NCI-H460 (cell line): ENCODE data around the gene PANX3. TPM values are rescaled to one million over a fixed set of nuclear protein-coding genes. Genes with fewer than 3 reads are reported as not detected.
"Not testable (repeated sequence)": the region's sequence is repeated elsewhere in the genome, so short reads cannot be mapped to it uniquely, and the experiment has no call there.

ENCODE experiments used
- DNase-seq: peaks from one replicate; pipeline ENCODE4 v3.0.0-alpha.2; 2016; ENCODE audit warnings: low read depth; ENCODE audit errors: extremely low read depth
- polyA plus RNA-seq: library from polyadenylated mRNA; depleted of rRNA; stranded (reverse); fragments of >200 nt; gene quantifications from 2 replicates; pipeline ENCODE4 v1.2.3, GENCODE V29; 2014; cell fraction: nucleus; rRNA removed
- total RNA-seq: library from RNA; depleted of rRNA; stranded (reverse); fragments of >200 nt; shearing (Covaris generic); gene quantifications from 2 replicates; pipeline ENCODE4 v1.2.3, GENCODE V29; 2014; rRNA removed

The PANX3 gene, protein sequence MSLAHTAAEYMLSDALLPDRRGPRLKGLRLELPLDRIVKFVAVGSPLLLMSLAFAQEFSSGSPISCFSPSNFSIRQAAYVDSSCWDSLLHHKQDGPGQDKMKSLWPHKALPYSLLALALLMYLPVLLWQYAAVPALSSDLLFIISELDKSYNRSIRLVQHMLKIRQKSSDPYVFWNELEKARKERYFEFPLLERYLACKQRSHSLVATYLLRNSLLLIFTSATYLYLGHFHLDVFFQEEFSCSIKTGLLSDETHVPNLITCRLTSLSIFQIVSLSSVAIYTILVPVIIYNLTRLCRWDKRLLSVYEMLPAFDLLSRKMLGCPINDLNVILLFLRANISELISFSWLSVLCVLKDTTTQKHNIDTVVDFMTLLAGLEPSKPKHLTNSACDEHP
- not detected in 2 replicates for total RNA-seq
- polyA plus RNA-seq: not detected in 2 replicates

DNA sequence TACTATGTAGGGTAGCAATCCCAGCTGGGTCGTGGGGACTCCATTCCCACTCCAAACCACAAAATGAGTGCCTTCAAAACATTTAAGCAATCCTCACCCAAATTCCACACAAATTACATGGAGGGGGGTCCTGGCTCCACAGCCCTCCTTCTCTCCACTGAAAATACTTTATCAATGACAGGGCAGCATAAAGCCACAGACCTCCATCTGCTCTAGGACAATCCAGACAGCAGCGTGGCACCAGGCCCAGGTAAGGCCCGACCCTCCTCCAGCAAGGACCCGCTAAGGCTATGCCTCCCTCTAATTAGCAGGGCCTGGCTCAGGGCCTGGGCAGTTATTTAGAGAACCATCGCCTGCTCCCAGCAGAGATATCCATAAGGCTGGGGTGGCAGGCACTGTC lies at the start of gene PANX3:
Gene PANX3 (plus strand): TSS at position 365 of the 400 bp plus-strand sequence. CDS start 129 bp downstream, outside the sequence.
- DNase-seq: no peak

DNA sequence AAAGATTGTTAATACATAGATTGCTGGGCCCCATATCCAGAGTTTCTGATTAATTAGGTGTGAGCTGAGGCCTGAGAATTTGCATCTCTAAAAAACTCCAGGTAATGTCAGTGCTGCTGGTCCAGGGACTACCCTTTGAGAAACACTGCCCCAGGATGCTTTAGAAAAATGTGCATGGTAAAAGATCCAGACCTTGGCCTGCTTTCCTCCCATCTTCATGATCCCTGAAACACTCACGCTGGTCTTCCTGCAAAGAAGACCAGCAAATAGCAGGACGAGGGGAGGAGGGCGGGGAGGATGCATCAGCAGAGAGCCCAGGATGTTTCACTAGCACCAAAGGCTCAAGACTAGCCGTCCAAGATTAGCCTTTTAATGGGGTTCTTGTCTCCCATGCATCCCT lies 41.5 kb upstream of the PANX3 start, which contains the start of gene OR8A1:
Gene OR8A1 (plus strand): TSS at position 301 of the 400 bp plus-strand sequence. CDS start 123 bp downstream, outside the sequence.
- DNase-seq: no peak

DNA sequence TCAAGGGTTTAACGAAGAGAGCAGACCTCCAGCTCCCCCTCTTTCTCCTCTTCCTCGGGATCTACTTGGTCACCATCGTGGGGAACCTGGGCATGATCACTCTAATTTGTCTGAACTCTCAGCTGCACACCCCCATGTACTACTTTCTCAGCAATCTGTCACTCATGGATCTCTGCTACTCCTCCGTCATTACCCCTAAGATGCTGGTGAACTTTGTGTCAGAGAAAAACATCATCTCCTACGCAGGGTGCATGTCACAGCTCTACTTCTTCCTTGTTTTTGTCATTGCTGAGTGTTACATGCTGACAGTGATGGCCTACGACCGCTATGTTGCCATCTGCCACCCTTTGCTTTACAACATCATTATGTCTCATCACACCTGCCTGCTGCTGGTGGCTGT lies 41.1 kb upstream of the PANX3 start:
- DNase-seq: no peak

DNA sequence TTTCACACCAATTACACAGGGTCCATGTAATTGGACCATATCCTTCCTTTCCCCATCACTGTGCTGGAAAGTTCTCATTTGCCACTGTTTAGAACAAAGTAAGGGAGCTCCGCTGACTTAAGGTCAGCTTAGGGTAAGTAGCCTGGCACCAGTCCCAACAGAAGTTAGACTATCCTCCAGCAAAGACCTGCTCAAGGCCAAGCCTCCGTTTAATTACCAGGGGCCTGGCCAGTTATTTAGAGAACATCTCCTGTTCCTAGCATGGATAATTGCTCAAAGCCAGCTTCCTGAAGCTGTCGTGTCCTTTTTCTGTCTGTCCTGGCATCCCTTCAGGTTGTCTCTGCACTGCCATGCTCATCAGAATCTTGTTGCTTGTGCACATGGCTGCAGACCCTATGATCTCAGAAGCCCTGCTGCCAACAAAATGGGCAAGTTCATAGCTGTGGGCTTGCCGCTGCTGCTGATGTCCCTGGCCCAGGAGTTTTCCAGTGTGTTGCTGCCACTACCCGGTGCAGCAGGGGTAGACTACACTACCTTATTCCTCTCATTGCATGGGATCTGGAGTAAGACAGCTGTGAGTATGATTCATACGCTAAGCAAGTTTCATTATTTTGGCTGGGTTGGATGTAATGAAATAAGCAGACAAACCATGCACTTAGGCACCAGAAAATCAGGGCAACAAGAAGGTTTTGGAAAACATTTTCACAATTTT lies 33.4 kb upstream of the PANX3 start:
- no peak for DNase-seq

DNA sequence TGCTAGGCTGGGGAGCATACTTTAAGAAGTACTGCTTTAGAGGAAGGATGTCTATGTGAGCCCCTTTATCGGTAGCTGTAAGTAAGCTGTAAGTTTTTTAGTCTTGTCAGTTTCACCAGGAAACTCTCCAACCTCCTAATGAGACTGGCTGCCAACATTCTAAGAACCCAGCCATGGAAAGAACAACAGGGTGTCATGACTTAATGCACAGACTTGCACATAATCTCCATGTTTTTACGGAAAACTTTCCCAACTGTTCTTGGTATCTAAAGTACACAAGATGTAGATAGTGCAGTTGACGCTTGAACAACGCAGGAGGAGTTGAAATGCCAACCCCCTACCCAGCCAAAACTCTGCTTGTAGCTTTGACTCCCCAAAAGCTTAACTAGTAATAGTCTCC lies 32.5 kb upstream of the PANX3 start:
- no peak for DNase-seq

DNA sequence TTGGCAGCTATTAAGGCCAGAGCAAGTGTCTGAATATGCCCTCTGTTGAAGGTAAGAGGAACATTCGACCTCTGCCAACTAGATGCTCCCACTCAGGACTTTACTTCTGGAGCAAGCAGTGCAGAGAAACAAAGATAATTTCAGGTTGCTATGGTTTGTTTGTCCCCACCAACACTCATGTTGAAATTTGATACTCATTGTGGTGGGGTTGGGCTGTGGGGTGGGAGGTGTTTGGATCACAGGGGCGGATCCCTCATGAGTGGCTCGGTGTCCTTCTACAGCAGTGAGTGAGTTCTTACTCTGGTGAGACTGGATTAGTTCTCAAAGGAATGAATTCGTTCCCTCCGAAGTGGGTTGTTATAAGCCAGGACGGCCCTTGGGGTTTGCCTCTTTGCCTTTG lies 29.4 kb upstream of the PANX3 start:
- DNase-seq: no peak

DNA sequence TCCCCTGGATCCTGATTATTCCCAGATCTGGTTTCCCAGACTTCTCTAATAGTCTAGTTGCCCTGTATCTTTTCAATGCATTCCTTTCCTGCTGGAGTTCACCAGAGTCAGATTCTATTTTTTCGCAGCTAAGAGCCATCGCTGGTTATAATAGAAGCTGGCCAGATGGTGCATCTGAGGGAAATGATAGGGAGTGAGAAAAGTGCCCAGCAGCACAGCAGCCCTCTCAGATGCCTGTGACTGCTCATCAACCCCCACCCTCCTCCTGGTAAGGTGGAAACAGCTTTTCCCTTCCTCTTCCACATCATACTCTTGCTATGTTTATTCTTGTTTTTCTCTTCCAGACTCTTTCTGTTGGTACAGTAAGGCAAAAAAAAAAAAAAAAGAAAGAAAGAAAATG lies 28.7 kb upstream of the PANX3 start:
- DNase-seq: no peak

DNA sequence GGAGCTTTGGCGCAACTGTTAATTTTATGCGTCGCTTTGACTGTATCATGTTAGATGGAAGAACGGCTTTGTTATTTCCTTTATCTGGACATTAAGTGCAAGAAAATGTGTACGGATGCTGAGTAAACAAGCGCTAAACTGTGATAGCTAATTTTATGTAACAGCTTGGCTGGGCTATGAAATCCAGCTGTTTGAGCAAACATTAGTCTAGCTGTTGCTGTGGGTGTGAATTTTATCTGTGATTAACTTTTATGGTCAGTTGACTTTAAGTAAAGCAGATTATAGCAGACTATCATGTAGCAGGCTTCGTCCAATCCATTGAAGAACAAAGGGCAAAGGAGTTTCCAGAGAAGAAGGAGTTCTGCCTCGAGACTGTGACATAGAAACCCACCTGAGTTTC lies 27.4 kb upstream of the PANX3 start:
- no peak for DNase-seq

DNA sequence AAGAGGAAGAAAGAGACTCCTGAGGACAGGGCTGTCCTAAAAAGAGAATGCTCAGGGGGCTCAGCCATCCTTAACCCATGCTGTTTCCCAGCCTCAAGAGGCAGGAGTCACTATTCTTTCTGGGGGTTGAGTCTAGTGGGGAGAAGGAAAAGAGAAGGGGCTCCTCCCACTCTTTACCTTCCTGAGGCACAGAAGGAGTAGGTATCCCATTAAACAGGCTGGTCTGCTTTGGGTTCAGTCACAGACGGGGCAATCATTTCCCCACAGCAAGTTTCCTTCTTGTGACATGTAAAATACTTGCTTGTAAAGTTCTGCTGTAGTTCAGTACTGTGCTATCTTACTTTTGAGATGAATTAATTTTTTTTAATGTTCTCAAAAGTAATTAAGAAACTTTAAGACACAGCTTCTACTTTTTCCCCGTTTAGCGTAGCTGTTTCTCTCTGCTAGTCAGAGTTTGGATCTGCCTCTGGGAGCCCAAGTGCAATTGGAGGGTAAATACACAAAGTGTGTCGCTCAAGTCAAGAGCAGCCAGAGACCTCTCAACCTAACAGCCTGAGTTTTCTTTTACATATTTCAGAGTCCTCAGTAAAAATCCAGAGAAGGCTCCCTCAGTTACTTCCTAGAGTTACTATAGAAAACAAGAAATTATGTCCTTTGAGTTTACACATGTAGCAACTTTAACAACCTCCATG lies 26.4 kb upstream of the PANX3 start:
- DNase-seq: no peak

DNA sequence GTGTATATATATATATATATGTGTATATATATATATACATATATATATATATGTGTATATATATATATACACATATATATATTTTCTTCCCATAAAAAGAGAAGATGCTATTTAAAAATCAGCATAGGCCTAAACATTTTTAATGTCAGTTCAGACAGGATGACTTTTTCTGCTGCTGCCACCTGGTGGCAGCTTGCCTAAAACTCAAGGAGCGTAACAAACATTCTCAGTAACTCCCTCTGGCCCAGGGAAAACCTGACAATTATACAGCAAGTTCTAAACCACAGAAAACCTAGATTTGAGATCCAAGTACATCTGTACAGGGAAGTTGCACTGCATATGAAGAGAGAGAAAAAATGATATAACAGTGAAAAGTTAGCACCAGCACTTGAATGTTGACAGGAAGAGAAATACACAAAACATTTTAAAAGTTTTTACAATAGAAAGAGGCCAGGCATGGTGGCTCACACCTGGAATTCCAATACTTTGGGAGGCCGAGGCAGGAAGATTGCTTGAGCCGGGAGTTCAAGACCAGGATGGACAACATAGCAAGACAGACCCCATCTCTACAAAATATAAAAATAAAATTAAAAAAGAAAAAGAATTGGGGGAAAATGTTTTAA lies 24.9 kb upstream of the PANX3 start:
- peak; percentile 43 for DNase-seq

DNA sequence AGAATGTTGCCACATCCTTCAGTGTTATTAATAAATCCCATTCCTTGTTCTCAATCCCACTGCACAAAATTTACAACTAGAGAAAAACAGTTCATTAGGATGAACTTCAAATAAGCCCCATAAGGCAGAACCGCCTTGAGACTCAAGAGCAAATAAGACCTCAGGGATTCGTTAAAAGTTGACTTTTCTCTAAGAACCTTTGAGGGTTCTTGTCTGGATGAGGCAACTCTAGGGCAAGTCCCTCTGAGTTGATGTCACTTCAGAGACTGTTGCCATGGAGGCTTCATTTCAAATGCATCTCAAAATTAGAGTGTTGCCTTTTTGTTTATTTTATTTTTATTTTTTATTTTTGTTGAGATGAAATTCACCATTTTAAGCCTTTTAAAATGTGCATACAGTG lies 19.8 kb upstream of the PANX3 start:
- no peak for DNase-seq

DNA sequence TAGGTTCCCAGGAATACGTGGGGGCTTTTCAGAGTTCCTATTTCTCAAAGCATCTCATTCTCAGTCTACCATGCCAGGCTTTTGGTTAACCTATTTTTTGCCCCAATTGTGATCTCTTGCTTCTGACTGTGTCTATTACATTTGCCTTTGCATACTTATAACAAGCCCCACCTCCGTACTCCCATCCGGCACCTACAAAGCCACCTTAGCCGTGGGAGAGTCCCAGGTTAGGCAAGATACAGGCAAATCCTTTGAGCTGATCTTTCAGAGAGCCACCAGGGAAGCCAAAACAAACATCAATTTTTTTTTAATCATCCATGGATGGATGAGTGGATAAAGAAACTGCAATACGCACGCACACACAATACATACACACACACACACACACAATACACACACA lies 18.6 kb upstream of the PANX3 start:
- no peak for DNase-seq

DNA sequence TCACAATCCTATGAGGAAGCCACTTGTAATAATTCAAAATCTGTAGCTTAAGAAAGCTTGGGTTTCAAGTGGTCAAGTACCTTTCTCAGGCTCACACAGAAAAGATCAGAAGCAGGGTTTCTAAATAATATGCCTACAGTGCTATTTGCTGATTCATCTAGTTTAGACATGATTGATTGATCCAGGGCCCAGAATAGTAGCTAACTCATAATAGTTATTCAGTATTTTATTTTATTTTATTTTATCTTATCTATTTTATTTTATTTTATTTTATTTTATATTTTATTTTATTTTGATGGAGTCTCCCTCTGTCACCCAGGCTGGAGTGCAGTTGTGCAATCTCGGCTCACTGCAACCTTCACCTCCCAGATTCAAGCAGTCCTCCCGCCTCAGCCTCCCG lies 15.9 kb upstream of the PANX3 start:
- no peak for DNase-seq

DNA sequence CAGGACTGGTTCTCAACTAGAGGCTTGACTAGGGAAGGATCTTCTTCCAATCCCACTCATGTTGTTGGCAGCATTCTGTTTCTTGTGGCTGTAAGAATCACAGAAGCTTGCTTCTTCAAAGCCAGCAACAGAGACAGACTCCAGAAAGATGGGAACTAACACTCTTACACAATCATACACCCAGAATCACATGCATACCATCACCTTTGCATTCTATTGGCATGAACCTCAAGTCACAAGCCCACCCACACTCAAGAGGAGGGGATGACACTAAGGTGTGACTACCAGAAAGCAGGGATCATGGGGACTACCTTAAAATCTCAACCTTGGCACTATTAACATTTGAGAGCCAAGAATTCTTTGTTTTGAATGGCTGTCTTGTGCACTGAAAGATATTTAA lies 13.6 kb upstream of the PANX3 start:
- no peak for DNase-seq

DNA sequence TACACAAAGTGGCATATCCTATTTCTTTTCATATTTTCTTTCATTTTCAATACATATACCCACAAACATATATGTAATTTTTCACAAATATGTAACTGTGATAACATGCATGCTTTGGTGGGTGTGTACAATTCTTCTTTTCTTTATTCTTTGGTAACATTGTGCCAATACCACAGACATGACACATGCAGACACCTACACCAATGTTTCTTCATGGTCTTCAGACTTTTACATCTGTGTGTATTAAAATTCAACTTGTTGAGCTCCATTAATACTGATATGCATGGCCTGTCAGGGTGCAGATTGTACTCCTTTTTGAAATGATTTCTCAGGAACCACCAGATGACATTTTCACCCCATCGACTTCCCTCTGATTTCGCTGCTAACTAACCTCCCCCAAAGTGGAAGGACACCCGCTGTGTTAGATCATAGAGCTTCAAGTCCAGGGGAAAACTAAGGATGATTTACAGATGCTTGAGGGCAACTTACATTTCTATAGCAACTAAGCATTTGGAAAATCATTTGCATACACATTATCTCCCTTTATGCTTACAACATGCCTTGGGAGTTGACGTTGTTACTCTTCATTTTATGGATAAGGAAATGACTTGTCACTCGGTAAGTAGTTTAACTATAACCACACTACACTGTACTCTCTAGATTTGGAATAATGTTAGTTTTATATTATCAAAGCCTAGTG lies 10.5 kb upstream of the PANX3 start:
- no peak for DNase-seq

DNA sequence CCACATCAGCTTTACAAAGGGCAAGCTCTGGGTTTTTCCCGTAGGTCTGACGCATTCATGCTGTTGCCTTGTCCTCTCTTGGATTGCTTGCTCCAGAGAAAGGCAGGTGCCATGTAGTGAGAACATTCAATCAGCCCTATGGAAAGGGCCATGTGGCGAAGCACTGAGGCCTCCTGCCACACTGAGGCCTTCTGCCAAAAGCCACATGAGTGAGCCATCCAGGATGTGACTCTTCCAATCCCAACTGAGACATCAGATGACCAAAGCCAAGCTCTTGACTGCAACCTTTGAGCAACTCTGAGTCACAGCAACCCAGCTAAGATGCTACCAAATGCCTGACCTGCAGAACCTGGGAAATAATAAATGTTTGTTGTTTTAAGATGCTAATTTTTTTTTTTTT lies 9.0 kb upstream of the PANX3 start:
- no peak for DNase-seq

DNA sequence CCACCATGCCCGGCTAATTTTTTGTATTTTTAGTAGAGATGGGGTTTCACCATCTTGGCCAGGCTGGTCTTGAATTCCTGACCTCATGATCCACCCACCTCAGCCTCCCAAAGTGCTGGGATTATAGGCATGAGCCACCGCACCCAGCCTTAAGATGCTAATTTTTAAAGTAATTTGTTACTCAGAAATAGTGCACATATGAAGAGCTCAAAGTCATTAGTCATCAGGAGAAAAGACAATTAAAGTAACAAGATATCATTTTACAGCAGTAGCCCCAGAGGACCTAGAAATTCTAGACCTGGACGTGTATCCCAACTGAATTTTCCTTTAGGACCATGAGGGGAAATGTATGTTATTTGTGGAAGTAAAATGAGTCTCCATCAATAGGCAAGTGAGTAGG lies 8.5 kb upstream of the PANX3 start:
- DNase-seq: not testable (repeated sequence)

DNA sequence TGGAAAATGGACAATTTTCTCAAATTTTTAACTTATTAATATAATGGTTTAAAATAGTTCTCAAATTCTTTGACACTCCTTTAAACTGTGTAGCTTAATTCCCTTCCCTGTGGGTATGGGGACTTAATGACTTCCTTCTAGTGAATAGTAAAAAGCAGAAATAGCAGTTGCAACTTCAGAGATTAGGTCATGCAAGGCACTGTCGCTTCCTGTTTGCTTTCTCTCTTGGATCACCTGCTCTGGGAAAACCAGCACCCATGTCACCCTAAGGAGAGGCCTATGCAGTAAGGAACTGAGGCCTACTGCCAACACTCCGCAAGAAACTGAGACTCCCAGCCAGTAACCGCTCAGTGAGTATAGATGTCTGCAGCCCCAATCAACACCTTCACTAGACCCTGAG lies 5.5 kb upstream of the PANX3 start:
- DNase-seq: no peak

DNA sequence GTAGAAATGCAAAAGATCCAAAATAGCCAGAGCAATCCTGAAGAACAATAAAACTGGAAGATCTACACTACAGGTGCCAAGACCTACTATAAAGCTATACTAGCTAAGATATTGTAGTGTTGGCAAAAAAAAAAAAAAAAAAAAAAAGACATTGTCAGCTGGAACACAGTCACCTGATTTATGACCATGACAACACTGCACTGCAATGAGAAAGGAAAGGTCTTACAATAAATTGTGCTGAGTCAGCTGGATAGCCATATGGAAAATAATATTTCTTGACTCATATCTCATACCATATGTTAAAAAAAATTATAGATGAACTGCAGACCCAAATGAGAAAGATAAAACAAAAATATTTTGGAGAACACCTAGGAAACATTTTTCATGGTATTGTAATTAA lies 3.1 kb upstream of the PANX3 start:
- no peak for DNase-seq

DNA sequence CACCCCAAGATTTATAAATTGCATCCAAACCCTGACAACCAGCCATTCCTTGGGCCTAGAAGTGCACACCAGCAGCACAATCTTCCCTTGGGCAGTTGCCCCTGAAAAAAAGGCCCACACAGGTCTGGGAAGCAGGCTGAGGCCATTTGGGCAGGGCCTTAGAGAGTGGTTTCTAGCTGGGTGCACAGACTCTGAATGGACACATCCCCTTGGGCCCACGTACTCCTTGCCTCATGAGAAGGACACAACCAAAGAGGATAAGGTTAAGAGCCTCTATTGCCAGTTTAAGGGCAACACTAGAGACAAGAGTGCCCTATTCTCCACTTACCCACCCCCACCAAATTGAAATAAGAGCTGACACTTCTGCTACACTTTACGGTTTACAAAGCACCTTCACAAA lies 933 bp upstream of the PANX3 start:
- DNase-seq: no peak
